GM18499 (cell line): ENCODE measurements around the gene LYZL1.
"Not testable (repeated sequence)": the region's sequence is repeated elsewhere in the genome, so short reads cannot be mapped to it uniquely, and the experiment has no call there.

Experiments used
- ATAC-seq: cut with Tn5 transposase; IDR thresholded peaks from one replicate; pipeline ENCODE4 v1.9.1; 2021; ENCODE audit warnings: moderate number of reproducible peaks; ENCODE audit not compliant: insufficient read depth, unreplicated experiment

Gene LYZL1

DNA sequence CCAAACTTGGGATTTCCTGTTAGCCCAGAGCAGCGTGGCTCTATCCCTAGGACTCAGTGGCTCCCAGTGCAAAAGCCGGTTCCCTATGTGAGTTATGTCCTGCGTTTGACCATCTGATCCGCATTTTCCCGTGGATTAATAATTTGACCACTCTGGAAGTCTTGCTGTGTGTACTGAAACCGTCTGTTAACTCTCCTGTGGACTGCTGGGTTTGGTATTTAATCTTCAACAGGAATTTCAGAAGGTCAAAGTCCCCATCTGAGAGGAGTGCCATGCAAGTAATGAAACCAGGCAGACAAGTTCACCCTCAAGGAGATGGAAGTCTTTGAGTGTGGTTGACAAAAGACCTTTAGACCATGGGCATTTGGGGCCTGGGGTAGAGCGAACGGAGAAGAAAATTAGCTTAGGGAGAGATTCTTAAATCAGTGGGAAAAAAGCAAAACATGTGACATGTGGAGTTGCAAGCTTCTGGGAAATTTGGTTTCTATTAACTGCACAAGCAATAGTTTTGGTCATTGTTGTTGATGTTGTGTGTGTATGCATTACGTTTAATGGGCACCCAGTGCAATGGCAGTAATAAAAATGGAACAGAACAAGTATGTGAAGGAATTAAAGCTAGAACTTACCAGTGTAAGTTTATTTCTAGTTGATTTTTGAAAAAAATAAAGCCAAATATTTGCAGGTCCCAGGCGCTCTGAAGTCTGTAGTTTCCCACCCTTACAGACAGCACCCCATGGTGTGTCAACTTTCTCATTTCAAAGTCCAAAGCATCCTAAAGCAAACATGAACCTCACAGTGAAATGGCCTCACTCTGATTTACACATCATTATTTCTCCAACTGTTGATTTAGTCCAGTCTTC lies 38.2 kb downstream of the LYZL1 start:
- no peak for ATAC-seq

DNA sequence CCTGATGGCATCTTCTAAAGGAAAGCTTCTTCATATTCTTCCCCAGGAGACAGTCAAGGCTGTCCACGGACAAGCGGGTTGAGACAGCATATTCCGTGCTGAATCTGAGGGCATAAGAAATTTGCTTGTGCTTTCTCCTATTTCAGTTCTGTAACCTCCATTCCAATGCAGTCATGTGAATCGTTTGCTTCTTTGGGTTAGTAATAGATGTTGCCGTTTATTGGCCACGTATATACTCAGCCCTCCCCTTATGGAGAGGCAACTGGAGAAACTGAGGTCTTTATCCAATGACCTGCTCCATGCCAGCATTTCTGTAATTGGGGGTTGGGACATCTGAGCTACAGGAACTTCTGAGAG lies 38.9 kb downstream of the LYZL1 start:
- ATAC-seq, result no peak

DNA sequence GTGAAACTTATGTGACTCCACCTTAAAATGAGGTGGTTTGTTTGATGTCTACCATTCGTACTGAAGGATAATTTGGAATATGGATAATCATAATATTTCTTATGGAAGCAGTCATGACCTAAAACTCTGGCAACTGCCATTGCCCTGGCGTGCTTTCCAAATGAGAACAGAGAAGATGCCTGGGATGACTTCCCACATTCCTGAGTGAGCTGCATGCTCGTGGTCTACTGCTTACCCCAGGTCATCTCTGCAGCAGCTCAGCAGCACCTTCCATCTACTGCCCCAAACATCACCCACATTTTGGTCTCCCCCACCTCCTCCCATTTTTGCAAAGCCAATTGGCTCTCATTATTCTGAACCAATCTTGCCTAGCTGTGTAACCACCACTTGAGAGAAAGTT lies 40.1 kb downstream of the LYZL1 start:
- ATAC-seq, result no peak

DNA sequence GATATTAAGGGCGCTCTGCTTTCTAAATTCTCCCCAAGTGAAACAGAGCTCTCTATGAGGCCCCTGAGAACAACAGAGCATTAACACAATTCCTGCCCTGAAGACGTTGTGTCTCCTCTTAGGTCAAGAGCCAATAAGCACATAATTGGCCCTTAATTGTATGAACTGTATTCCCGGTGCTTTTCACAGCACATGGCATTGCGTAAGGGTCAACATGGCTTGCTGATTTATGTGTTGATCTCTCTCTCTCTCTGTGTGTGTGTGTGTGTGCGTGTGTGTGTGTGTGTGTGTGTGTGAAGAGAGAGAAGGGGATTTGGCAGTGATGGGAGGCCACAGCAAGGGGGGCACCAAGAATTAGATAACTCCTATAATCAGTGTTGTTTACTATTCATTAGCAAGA lies 40.5 kb downstream of the LYZL1 start:
- ATAC-seq, result no peak

DNA sequence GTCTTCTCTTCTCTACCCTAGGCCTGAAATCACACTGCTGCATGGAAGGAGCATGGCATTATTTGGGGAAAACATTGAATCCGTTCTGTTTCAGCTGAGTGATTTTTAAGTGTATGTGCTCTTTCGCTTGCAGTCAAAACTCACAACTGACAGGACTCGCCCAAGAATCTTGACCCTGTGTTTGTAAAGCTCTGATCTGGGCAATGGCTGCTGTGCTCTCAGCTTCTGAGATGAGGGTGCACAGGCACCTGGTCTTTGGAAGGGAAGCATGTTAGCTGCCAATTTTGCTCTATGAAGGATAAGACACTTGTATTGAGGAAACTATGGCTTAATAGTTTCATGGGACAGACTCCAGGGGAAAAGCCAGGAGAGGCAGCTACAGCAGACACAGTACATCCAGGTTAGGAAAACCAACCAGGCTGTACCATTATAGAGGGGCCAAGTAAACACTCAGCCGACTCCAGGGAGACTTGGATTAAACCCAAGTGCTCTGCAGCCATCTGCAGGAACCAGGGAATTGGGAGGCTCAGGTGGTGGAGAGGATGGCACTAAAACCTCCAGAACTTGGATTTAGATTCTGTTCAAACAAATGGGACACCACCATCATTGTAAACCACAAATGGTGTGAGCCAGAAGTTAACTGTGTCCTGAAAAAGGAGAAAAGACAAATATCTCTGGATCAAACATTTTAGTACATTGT lies 43.3 kb downstream of the LYZL1 start:
- ATAC-seq, result no peak

DNA sequence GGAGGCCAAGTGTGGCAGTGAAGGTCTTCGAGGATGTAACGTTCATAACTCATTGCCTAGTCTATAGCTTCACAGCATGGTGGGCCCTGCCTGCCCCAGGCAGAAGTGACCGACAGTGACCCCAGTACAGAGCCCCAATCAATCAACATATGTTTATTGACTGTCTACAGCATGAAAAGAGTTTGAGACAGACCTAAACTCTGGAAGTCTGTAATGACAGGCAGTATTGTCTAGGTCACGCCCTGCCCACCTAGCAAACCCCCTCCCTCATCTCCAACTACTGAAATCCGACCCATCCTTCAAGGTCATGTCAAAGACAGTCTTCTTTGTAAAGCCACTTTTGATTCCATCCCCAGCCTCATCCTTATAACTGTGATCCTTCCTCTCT lies 43.9 kb downstream of the LYZL1 start:
- ATAC-seq, result no peak

DNA sequence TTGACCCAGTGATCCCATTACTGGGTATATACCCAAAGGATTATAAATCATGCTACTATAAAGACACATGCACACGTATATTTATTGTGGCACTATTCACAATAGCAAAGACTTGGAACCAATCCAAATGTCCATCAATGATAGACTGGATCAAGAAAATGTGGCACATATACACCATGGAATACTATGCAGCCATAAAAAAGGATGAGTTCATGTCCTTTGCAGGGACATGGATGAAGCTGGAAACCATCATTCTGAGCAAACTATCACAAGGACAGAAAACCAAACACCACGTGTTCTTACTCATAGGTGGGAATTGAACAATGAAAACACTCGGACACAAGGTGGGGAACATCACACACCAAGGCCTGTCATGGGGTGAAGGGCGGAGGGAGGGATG lies 48.7 kb downstream of the LYZL1 start:
- ATAC-seq, result not testable (repeated sequence)

DNA sequence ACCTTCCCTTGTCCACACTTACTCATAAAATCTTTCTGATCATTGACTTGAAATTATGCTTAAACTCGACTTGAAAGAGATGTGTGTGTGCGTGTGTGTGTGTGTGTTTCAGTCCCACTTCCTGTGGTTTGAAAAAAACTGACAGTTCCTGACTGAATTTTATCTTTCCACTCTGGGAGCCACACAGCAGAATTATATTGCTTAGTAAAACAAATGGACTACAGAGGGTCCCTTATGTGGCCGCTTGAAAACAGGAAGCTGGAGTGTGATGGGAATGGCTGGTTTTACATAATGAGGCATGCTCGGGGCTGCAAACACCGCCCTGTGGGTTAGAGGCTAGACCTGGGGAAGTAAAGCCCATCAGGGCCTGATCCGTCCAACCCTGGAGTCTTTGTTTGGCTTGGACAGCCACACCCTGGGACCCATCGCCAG lies 54.8 kb downstream of the LYZL1 start:
- ATAC-seq, result no peak

DNA sequence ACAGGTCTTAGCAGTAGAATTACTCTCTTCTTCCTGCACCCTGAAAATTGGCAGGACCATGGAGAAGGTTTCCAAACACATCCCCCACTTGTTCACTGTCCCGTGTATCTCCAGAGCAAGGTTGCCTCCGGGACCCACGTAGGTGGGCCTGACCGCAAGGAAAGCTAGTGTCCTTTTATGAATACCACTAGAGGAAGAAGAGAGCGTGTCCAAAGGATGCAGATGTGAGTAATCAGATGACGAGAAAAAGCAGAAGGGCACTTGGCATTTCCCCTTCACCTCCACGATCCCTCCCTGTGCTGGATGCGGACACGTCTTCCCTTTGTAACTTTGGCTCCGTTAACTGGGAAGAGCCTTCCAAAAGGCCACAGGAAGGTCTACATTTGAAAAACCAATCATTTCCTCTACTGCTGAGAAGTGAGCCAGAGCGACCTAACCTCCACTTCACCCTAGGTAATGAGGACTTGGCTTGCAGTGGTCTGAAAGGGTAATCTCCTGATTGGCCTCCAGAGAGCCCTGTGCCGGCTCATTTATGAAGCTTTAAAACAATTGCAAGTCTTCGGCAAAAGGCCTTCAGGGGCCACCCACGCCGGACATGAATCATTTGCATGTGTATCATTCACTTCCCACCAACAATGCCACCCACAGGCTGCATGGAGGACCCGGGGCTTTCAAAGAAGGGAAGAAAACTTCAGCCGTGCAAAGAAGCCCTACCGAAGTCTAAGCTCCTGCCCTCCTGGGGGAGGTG lies 55.4 kb downstream of the LYZL1 start:
- no peak for ATAC-seq

DNA sequence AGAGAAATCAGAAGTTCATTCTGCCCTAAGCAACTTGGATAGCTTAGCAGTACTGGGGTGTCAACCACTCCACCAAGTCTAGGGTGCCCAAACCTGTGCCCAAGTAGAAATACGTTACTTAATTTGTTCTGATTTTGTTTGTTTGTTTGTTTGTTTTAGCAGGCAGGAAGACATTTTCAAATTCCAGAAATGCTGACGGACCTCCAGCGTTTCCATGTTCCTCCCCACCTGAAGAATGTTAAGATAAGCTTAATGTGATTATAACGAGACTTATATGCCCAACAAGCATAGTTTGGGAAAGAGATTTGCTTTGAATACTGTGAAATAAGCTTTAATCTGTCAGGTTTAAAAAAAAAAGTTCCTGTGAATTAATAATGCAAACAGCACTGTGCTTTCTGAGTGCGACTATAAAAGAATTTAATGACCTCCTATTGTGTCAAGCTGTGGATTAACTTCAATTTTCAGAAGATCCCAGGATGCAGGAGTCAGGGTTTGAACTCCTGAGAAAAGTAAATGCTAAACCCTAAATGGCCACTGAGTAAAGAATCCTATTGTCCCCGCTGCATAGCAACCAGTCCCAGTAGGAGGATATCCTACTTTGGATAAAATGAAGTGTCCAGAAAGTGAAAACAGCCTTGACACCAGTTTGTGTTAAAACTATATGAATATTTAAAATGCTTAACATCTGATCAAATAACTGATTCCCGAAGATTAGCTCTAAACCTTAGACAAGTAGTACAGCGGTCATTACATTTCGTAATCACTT lies 56.5 kb downstream of the LYZL1 start:
- ATAC-seq, result no peak

DNA sequence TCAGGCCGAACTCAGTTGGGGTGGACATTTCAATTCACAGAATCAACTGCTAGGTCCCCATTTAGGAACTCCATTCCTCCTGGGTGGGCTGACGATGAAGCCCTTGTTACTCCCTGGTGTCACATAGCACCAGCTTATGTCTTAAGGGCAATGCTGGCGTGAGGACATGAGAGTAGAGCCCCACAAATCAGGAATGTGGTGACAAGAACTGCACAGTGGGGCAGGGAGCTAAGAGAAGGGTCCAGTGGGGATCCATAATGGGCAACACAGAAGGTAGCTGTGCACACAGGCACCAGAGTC lies 57.0 kb downstream of the LYZL1 start:
- ATAC-seq, result no peak

DNA sequence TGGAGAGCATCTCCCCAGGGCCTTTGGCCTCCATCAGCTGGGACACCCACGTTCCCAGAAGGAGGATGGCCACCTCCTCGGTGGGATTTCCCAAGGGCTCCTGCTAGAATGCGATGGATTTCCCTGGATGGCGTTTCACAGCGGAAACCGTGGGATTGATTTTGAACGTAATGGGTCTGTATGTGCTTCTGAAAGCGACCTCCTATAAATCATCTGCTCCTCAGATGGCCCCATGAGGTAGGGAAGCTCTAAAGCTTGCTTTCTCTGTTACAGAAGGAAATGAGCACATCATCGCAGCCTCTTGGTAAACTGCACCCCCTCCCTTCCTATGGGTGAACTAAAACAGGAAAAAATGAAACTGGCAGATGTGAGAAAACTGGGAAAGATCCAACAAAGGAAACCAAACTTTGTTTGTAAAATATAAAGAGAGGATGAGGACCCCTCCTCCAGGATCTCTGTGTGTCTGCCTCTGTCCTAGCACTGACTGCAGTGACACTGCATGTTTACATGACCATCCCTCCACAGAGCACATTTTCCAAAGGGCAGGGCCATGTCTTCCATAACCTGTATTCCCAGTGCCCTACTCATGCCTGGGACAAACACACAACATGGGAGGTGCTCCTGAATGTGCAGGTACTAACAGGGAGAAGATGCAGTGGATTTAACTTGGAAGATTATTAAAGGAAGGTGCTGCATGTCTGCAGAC lies 57.6 kb downstream of the LYZL1 start:
- no peak for ATAC-seq

DNA sequence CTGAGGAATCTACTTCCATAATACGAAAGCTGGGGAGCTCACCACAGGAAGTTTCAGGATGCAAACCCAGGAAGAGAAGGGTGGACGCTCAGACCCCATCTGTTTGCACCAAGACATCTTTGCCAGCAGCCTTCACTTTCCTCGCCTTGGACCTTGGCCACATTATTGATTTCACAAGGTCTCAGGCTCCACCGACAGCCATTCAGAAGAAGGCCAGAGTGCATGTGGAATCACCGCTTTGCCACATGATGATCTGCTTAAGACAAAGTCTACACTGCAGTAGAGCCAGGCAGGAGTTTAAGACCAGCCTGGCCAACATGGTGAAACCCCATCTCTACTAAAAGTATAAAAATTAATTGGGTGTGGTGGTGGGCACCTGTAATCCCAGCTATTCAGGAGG lies 60.0 kb downstream of the LYZL1 start:
- no peak for ATAC-seq

DNA sequence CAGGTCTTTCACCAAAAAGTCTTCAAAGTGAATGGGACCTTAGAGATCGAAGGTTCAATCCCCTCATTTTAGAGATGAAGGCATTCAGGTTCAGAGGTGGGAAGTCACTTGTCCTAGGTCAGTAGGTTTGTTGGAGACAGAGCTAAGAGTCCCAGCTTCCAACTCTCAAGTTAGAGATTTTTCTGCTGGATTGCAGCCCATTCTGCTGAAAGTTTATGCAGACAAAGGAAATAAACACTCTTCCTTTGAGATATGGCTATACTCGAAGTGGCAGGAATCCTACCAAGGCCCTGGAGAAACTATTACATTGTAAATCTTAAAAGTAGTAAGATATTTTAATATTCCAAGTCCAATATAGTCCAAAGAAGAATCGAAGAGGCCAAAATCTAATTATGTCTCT lies 64.4 kb downstream of the LYZL1 start:
- no peak for ATAC-seq

DNA sequence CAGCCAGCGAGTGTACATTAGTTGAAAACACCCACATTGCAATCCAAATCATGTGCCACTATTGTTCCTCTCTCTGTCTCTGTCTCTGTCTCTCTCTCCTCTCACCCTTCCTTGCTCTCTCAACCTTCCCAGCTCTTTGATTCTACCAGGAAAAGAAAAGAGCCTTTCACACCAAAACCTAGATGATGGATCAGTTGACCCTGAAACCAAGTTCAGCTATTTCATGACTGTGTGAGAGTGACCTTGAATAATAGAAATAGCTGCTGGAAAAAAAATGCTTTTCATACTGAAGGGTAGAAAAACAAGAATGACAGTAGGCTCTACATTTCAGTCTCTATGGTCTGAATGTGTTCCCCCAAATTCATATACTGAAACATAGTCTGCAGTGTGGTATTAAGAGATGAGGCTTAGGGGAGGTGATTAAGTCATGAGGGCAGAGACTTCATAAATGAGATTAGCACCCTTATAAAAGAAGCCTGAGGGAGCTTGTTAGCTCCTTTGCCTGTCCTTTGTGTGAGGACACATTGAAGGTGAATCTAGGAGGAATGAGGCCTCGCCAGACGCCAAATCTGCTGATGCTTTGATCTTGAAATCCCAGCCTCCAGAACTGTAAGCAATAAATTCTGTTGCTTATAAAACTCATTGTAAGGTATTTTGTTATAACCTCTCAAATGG lies 65.2 kb downstream of the LYZL1 start:
- no peak for ATAC-seq

DNA sequence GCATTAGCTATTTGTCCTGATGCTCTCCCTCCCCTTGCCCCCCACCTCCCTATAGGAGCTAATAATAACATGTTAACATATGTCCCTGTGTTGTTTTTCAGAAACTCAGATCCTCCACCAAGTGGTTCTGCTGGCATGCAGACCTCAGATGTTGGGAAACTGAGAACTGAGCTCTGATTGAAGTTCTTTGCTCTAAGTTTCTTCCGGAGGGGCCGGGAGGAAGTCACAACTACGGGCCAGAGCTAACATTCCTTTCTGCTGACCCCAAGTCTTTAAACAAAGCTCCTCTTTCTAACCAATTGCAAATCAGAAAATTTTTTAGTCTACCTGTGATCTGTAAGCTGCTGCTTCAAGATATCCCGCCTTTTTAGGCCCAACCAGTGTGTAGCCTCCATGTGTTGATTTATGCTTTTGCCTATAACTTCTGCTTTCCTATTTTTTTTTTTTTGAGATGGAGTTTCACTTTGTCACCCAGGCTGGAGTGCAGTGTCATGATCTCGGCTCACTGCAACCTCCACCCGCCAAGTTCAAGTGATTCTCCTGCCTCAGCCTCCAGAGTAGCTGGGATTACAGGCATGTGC lies 66.6 kb downstream of the LYZL1 start:
- no peak for ATAC-seq

DNA sequence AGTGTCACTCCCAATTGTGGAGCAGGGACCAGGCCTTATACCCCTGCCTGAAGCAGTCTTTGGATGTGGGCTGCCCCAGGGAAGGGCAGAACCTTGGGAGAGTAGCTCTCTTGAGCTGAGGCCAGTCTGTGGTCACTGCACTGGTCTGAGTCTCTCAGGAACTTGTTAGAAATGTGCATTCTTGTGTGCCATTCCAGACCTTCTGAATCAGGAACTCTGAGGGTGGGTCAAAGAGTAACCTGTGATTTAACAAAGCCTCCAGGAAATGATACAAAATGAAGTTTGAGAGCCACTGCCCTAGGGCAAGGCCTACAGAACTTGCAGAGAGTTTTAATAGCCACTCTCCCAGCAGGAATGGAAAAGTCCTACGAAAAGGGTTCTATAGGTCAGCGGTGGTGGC lies 68.1 kb downstream of the LYZL1 start:
- ATAC-seq, result no peak

DNA sequence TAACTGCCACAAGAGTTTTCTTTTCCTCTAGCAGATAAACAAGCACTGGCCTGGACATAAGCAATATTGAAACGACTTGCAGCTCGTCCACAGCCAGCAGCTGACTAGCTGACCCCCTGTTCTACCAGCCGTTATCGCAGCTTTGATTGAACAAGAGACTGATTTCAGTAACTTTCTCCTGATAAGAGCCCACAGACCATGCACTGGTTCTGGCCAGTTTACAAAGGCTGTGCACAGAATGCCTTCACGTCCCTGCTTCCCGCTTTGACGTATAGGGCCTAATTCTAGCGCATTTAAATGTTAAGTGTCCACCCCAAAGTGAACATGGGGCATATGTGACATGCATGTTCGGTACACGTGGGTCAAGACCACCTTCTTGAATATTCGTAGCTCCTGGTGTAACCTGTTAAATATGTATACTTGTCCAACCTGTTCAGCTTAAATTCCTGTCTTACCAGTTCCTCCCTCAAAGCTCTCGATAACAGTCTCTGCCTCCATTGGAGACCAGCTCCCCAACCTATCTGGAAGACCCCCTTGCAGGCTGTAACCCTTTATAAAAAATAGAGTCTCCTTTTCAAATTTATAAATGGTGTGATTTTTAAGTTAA lies 69.2 kb downstream of the LYZL1 start:
- no peak for ATAC-seq
